Measurements from ENCODE around the gene PPM1L.

The PPM1L gene

GRCh38 chr3:160781863-160782262, 25.8 kb downstream of the PPM1L start:
- peaks cover 0 to 2% of the 10 kb centered on the region in 2 donors for H3K9me3 Mint-ChIP-seq
- no peak for DNase-seq
- no peaks in the 10 kb centered on the region for H3K27me3 Mint-ChIP-seq
- no peak overlapping the region for H3K4me3 Mint-ChIP-seq
- no peak overlapping the region for H3K27ac Mint-ChIP-seq
- no peaks in the 10 kb centered on the region for H3K4me1 Mint-ChIP-seq
- no peak for ATAC-seq

- no peaks in the 10 kb centered on the region for H3K4me1 Mint-ChIP-seq
- ATAC-seq (no peak), DNase-seq (no peak)
- no peak overlapping the region for H3K4me3 Mint-ChIP-seq
- no peaks in the 10 kb centered on the region for H3K27me3 Mint-ChIP-seq
- no peak overlapping the region for H3K27ac Mint-ChIP-seq
- peaks cover 0 to 12% of the 10 kb centered on the region in 2 donors for H3K9me3 Mint-ChIP-seq
Measured at GRCh38 chr3:160784853-160785252, 28.8 kb downstream of the PPM1L start.

- Mint-ChIP-seq H3K27ac (no peak overlapping the region), H3K4me1 (peaks cover 5% of the 10 kb centered on the region), H3K9me3 (peaks cover 0 to 12% of the 10 kb centered on the region in 2 donors), H3K4me3 (no peak overlapping the region), H3K27me3 (no peaks in the 10 kb centered on the region)
- ATAC-seq (no peak), DNase-seq (no peak)
Measured at GRCh38 chr3:160790726-160791125, 34.7 kb downstream of the PPM1L start.

GRCh38 chr3:160792540-160792939, 36.5 kb downstream of the PPM1L start:
- ATAC-seq (no peak), DNase-seq (no peak)
- Mint-ChIP-seq H3K27me3 (peaks cover 8% of the 10 kb centered on the region), H3K9me3 (peaks cover 0 to 3% of the 10 kb centered on the region in 2 donors), H3K4me1 (peaks cover 5% of the 10 kb centered on the region), H3K4me3 (no peak overlapping the region), H3K27ac (no peak overlapping the region)

GRCh38 chr3:160793722-160794252, 37.8 kb downstream of the PPM1L start:
- Mint-ChIP-seq H3K4me3 (no peak overlapping the region), H3K9me3 (no peaks in the 10 kb centered on the region), H3K27ac (no peak overlapping the region), H3K27me3 (peaks cover 16% of the 10 kb centered on the region), H3K4me1 (peaks cover 5% of the 10 kb centered on the region)
- ATAC-seq (no peak), DNase-seq (no peak)

- Mint-ChIP-seq H3K9me3 (no peaks in the 10 kb centered on the region), H3K4me1 (peaks cover 5% of the 10 kb centered on the region), H3K27ac (no peak overlapping the region), H3K4me3 (no peak overlapping the region), H3K27me3 (peaks cover 19% of the 10 kb centered on the region)
- no peak for ATAC-seq
- DNase-seq = no peak
Measured at GRCh38 chr3:160796089-160796812, 40.2 kb downstream of the PPM1L start.

- DNase-seq (no peak), ATAC-seq (no peak)
- Mint-ChIP-seq H3K27me3 (peaks cover 20% of the 10 kb centered on the region), H3K27ac (no peak overlapping the region), H3K4me3 (no peak overlapping the region), H3K9me3 (no peaks in the 10 kb centered on the region), H3K4me1 (peaks cover 8% of the 10 kb centered on the region)
Measured at GRCh38 chr3:160796813-160797164, 40.8 kb downstream of the PPM1L start.

GRCh38 chr3:160797356-160797755, 41.3 kb downstream of the PPM1L start:
- ATAC-seq (no peak), DNase-seq (no peak)
- H3K4me3 Mint-ChIP-seq = no peak overlapping the region
- peaks cover 26% of the 10 kb centered on the region for H3K27me3 Mint-ChIP-seq
- H3K4me1 Mint-ChIP-seq = peaks cover 14% of the 10 kb centered on the region
- no peak overlapping the region for H3K27ac Mint-ChIP-seq
- H3K9me3 Mint-ChIP-seq = no peaks in the 10 kb centered on the region

GRCh38 chr3:160801386-160802118, 45.5 kb downstream of the PPM1L start:
- ATAC-seq (peak; percentile 94), DNase-seq (peak; percentile 5 to 61)
- Mint-ChIP-seq H3K27ac (peak overlapping the region in 1 of 2 donors; percentile 54), H3K9me3 (no peaks in the 10 kb centered on the region), H3K4me3 (peak overlapping the region in 1 of 2 donors; percentile 13), H3K4me1 (peaks cover 9% of the 10 kb centered on the region), H3K27me3 (peaks cover 33% of the 10 kb centered on the region)

- Mint-ChIP-seq H3K4me3 (no peak overlapping the region), H3K9me3 (no peaks in the 10 kb centered on the region), H3K27ac (peak overlapping the region in 1 of 2 donors; percentile 68), H3K27me3 (peaks cover 14% of the 10 kb centered on the region), H3K4me1 (peaks cover 9% of the 10 kb centered on the region)
- ATAC-seq = no peak
- no peak for DNase-seq
Measured at GRCh38 chr3:160804762-160805161, 48.7 kb downstream of the PPM1L start.

- Mint-ChIP-seq H3K27ac (no peak overlapping the region), H3K4me3 (no peak overlapping the region), H3K27me3 (peaks cover 14% of the 10 kb centered on the region), H3K4me1 (peaks cover 9% of the 10 kb centered on the region), H3K9me3 (no peaks in the 10 kb centered on the region)
- ATAC-seq (no peak), DNase-seq (no peak)
Measured at GRCh38 chr3:160806094-160806493, 50.1 kb downstream of the PPM1L start.

GRCh38 chr3:160806686-160807085, 50.7 kb downstream of the PPM1L start:
- DNase-seq = no peak
- Mint-ChIP-seq H3K4me3 (no peak overlapping the region), H3K27ac (peak overlapping the region in 1 of 2 donors; percentile 50), H3K4me1 (peaks cover 7% of the 10 kb centered on the region), H3K9me3 (no peaks in the 10 kb centered on the region), H3K27me3 (peaks cover 14% of the 10 kb centered on the region)
- ATAC-seq = no peak

- H3K27ac Mint-ChIP-seq = no peak overlapping the region
Measured at GRCh38 chr3:160808838-160809237, 52.8 kb downstream of the PPM1L start.

GRCh38 chr3:160809453-160809852, 53.4 kb downstream of the PPM1L start:
- Mint-ChIP-seq H3K4me3 (no peak overlapping the region), H3K27me3 (no peaks in the 10 kb centered on the region), H3K27ac (no peak overlapping the region), H3K9me3 (no peaks in the 10 kb centered on the region), H3K4me1 (no peaks in the 10 kb centered on the region)
- DNase-seq (no peak), ATAC-seq (no peak)

More at GRCh38 chr3:160808838-160809237, 52.8 kb downstream of the PPM1L start:
- Mint-ChIP-seq H3K4me1 (no peaks in the 10 kb centered on the region), H3K27me3 (no peaks in the 10 kb centered on the region), H3K9me3 (no peaks in the 10 kb centered on the region), H3K4me3 (no peak overlapping the region)
- DNase-seq = no peak
- ATAC-seq = no peak

GRCh38 chr3:160810362-160811236, 54.6 kb downstream of the PPM1L start:
- no peak for ATAC-seq
- no peak for DNase-seq
- Mint-ChIP-seq H3K4me1 (no peaks in the 10 kb centered on the region), H3K4me3 (no peak overlapping the region), H3K27ac (no peak overlapping the region), H3K9me3 (no peaks in the 10 kb centered on the region), H3K27me3 (no peaks in the 10 kb centered on the region)
